ENCODE measurements around the gene GALNT9. TPM values are rescaled to one million over a fixed set of nuclear protein-coding genes. Genes with fewer than 3 reads are reported as not detected.
"Not testable (repeated sequence)": the region's sequence is repeated elsewhere in the genome, so short reads cannot be mapped to it uniquely, and the experiment has no call there.

GALNT9 gene
- total RNA-seq, result not detected in 2 replicates

GRCh38 chr12:132329036-132329719, at the start of gene GALNT9:
GALNT9 (minus strand) TSS chr12:132329589; CDS start chr12:132329203, 386 bp downstream.
- H3K9me3 Mint-ChIP-seq, result peaks cover 5% of the 10 kb centered on the region
- H3K36me3 Mint-ChIP-seq (ENCODE audit: low read depth), result no peaks in the 10 kb centered on the region
- H3K27ac Mint-ChIP-seq, result no peak within 1 kb of the TSS
- intact Hi-C loops (cut with micrococcal nuclease), result no loop called here
- no peak within 1 kb of the TSS for H3K4me3 Mint-ChIP-seq (ENCODE audit: low read depth)
- peaks cover 5% of the 10 kb centered on the region for H3K4me1 Mint-ChIP-seq (ENCODE audit: low read depth)
- peaks cover 20% of the 10 kb centered on the region for H3K27me3 Mint-ChIP-seq (ENCODE audit: low read depth)
- DNase-seq (ENCODE audit: low spot score), result no peak

GRCh38 chr12:132379057-132379456, 49.7 kb upstream of the GALNT9 start:
- H3K36me3 Mint-ChIP-seq (ENCODE audit: low read depth); H3K4me3 Mint-ChIP-seq (ENCODE audit: low read depth); H3K27me3 Mint-ChIP-seq (ENCODE audit: low read depth); DNase-seq (ENCODE audit: low spot score); H3K4me1 Mint-ChIP-seq (ENCODE audit: low read depth); H3K27ac Mint-ChIP-seq; intact Hi-C loops (cut with micrococcal nuclease); H3K9me3 Mint-ChIP-seq: not testable (repeated sequence)

- DNase-seq (ENCODE audit: low spot score), result no peak
- Mint-ChIP-seq H3K27me3 (ENCODE audit: low read depth) (peaks cover 11% of the 10 kb centered on the region), H3K4me1 (ENCODE audit: low read depth) (no peaks in the 10 kb centered on the region), H3K27ac (no peak overlapping the region), H3K36me3 (ENCODE audit: low read depth) (no peaks in the 10 kb centered on the region), H3K4me3 (ENCODE audit: low read depth) (no peak overlapping the region), H3K9me3 (no peaks in the 10 kb centered on the region)
- intact Hi-C loops (cut with micrococcal nuclease), result no loop called here
These were observed 47.8 kb upstream of the GALNT9 start for GRCh38 chr12:132377147-132377546.

- intact Hi-C loops (cut with micrococcal nuclease), result no loop called here
These were observed 47.1 kb upstream of the GALNT9 start for GRCh38 chr12:132376464-132376830.

GRCh38 chr12:132375747-132376463, 46.5 kb upstream of the GALNT9 start:
- H3K27me3 Mint-ChIP-seq (ENCODE audit: low read depth), result peaks cover 14% of the 10 kb centered on the region

More at GRCh38 chr12:132376464-132376830, 47.1 kb upstream of the GALNT9 start:
- H3K4me3 Mint-ChIP-seq (ENCODE audit: low read depth), result no peak overlapping the region
- DNase-seq (ENCODE audit: low spot score), result no peak
- no peaks in the 10 kb centered on the region for H3K9me3 Mint-ChIP-seq
- H3K4me1 Mint-ChIP-seq (ENCODE audit: low read depth), result no peaks in the 10 kb centered on the region
- H3K27ac Mint-ChIP-seq, result no peak overlapping the region
- peaks cover 11% of the 10 kb centered on the region for H3K27me3 Mint-ChIP-seq (ENCODE audit: low read depth)
- H3K36me3 Mint-ChIP-seq (ENCODE audit: low read depth), result no peaks in the 10 kb centered on the region

GRCh38 chr12:132374612-132375445, 45.4 kb upstream of the GALNT9 start:
- H3K27ac Mint-ChIP-seq, result no peak overlapping the region
- H3K4me1 Mint-ChIP-seq (ENCODE audit: low read depth), result no peaks in the 10 kb centered on the region
- H3K36me3 Mint-ChIP-seq (ENCODE audit: low read depth), result no peaks in the 10 kb centered on the region
- no peak overlapping the region for H3K4me3 Mint-ChIP-seq (ENCODE audit: low read depth)
- intact Hi-C loops (cut with micrococcal nuclease), result no loop called here
- peaks cover 14% of the 10 kb centered on the region for H3K27me3 Mint-ChIP-seq (ENCODE audit: low read depth)
- H3K9me3 Mint-ChIP-seq, result no peaks in the 10 kb centered on the region
- no peak for DNase-seq (ENCODE audit: low spot score)

More at GRCh38 chr12:132375747-132376463, 46.5 kb upstream of the GALNT9 start:
- Mint-ChIP-seq H3K4me1 (ENCODE audit: low read depth) (no peaks in the 10 kb centered on the region), H3K9me3 (no peaks in the 10 kb centered on the region), H3K36me3 (ENCODE audit: low read depth) (no peaks in the 10 kb centered on the region), H3K27ac (no peak overlapping the region), H3K4me3 (ENCODE audit: low read depth) (no peak overlapping the region)
- DNase-seq (ENCODE audit: low spot score), result no peak
- intact Hi-C loops (cut with micrococcal nuclease), result no loop called here

GRCh38 chr12:132373901-132374611, 44.7 kb upstream of the GALNT9 start:
- DNase-seq (ENCODE audit: low spot score), result no peak
- no peaks in the 10 kb centered on the region for H3K36me3 Mint-ChIP-seq (ENCODE audit: low read depth)
- H3K27me3 Mint-ChIP-seq (ENCODE audit: low read depth), result peaks cover 14% of the 10 kb centered on the region
- no peaks in the 10 kb centered on the region for H3K9me3 Mint-ChIP-seq
- no peaks in the 10 kb centered on the region for H3K4me1 Mint-ChIP-seq (ENCODE audit: low read depth)
- no peak overlapping the region for H3K27ac Mint-ChIP-seq
- H3K4me3 Mint-ChIP-seq (ENCODE audit: low read depth), result no peak overlapping the region
- intact Hi-C loops (cut with micrococcal nuclease), result no loop called here

DNA sequence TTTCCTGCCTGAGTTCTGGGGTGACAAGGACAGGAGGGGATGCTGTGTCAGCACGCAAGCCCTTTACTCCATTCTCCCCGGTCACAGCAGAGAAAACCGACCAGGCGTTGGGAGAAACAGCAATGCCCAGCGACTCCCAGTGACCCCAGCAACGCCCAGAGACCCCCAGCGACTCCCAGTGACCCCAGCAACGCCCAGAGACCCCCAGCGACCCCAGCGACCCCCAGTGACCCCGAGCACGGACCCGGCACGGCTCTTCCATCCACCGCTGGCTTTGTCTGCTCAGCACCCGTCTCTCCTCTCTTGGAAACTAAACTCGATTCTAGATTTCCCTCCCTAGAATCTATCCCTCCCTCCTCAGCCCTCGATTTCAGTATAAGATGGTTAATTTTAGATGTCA, 38.5 kb upstream of the GALNT9 start:
- H3K4me1 Mint-ChIP-seq (ENCODE audit: low read depth), result no peaks in the 10 kb centered on the region
- DNase-seq (ENCODE audit: low spot score), result no peak
- no peaks in the 10 kb centered on the region for H3K9me3 Mint-ChIP-seq
- H3K27ac Mint-ChIP-seq, result no peak overlapping the region
- intact Hi-C loops (cut with micrococcal nuclease), result no loop called here
- H3K4me3 Mint-ChIP-seq (ENCODE audit: low read depth), result no peak overlapping the region
- peaks cover 3% of the 10 kb centered on the region for H3K27me3 Mint-ChIP-seq (ENCODE audit: low read depth)
- no peaks in the 10 kb centered on the region for H3K36me3 Mint-ChIP-seq (ENCODE audit: low read depth)

DNA sequence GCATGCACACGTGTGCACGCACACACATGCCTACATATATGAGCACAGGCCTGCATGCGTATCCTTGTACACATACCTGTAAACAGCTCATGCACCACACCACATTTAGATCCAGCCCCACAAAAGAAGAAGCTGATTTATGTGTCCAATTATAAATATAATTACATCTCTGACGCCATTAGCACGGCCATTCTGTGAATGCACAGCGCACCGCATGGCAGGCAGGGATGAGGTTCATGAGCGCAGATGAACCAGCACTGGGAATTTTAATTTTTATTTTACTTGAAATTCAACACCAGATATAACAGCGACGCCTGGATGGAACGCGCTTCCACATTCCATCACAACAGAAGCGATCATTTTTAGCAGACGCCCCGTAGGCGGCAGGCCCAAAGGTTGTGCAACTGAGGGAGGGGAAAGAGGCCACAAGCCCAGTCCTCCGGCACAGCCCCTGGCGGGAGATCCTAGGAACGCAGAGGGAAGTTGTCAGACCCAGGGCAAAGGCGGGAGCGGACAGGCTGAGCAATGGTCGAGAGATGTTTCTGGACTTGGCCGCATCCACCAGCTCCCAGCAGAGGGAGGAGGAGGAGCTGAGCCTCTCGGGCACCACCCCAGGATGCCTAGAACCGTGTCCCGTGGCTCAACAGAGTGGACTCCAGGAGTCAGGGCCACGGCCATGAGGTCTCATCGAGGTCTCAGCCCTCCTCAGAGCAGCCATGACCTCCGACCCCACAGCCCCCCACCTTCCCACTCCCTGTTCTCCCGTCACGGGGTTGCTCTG, 37.9 kb upstream of the GALNT9 start:
- DNase-seq (ENCODE audit: low spot score), result no peak
- no peak overlapping the region for H3K27ac Mint-ChIP-seq
- H3K4me3 Mint-ChIP-seq (ENCODE audit: low read depth), result no peak overlapping the region
- H3K9me3 Mint-ChIP-seq, result no peaks in the 10 kb centered on the region
- H3K36me3 Mint-ChIP-seq (ENCODE audit: low read depth), result no peaks in the 10 kb centered on the region
- H3K27me3 Mint-ChIP-seq (ENCODE audit: low read depth), result peaks cover 3% of the 10 kb centered on the region
- no peaks in the 10 kb centered on the region for H3K4me1 Mint-ChIP-seq (ENCODE audit: low read depth)
- intact Hi-C loops (cut with micrococcal nuclease), result no loop called here

DNA sequence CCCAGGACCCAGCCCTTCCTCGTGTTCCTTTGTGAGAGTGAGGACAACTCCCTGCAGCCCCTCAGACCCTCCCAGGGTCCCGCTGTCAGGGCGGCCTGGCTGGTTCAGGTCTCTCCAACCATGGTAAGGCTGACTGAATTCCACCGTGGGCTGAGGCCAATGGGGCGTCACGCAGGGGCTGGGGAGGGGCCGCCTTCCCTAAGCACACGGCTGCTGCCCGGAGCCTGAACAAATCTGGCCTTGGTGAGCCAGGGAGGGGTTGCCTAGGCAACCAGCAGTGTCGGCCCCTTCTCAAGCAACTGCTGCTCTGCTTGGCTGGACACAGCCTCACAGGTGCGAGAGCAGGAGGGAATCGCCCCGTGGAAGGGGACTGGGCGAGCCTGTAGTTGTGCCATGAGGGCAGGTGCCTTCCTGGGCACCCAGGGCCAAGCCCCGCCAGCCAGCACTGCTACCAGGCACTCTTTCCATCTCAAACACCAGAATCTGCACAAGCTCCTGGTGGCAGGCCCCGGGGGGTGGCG, 37.0 kb upstream of the GALNT9 start:
- Mint-ChIP-seq H3K27ac (no peak overlapping the region), H3K4me1 (ENCODE audit: low read depth) (no peaks in the 10 kb centered on the region), H3K9me3 (no peaks in the 10 kb centered on the region), H3K36me3 (ENCODE audit: low read depth) (no peaks in the 10 kb centered on the region), H3K27me3 (ENCODE audit: low read depth) (peaks cover 3% of the 10 kb centered on the region), H3K4me3 (ENCODE audit: low read depth) (no peak overlapping the region)
- no peak for DNase-seq (ENCODE audit: low spot score)
- intact Hi-C loops (cut with micrococcal nuclease), result no loop called here

DNA sequence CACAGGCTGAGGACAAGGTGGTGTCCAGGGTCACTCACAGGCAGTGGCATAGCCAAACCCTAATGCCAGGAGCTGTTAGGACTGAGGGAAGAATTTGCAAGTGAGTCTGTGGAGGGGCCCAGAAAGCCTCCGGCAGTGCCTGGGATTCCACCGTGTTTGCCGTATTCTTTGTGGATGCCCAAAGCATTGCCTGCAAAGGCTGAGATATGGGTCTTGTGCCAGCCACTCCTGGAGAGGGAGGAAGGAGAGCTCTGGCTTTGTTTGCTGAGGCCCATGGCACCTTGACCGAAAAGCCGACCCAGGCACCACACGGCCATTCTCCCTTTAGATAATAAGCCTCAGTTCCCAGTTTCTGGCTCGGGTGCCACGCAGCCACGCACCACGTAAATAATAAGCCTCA, 35.8 kb upstream of the GALNT9 start:
- no peak for DNase-seq (ENCODE audit: low spot score)
- no peak overlapping the region for H3K27ac Mint-ChIP-seq
- intact Hi-C loops (cut with micrococcal nuclease), result no loop called here
- no peaks in the 10 kb centered on the region for H3K27me3 Mint-ChIP-seq (ENCODE audit: low read depth)
- no peaks in the 10 kb centered on the region for H3K36me3 Mint-ChIP-seq (ENCODE audit: low read depth)
- no peaks in the 10 kb centered on the region for H3K9me3 Mint-ChIP-seq
- H3K4me3 Mint-ChIP-seq (ENCODE audit: low read depth), result no peak overlapping the region
- H3K4me1 Mint-ChIP-seq (ENCODE audit: low read depth), result no peaks in the 10 kb centered on the region
